ENCODE measurements around the gene CYBB. TPM values are rescaled to one million over a fixed set of nuclear protein-coding genes. Genes with fewer than 3 reads are reported as not detected.

Gene CYBB
- polyA plus RNA-seq, 1 experiment: not detected

DNA sequence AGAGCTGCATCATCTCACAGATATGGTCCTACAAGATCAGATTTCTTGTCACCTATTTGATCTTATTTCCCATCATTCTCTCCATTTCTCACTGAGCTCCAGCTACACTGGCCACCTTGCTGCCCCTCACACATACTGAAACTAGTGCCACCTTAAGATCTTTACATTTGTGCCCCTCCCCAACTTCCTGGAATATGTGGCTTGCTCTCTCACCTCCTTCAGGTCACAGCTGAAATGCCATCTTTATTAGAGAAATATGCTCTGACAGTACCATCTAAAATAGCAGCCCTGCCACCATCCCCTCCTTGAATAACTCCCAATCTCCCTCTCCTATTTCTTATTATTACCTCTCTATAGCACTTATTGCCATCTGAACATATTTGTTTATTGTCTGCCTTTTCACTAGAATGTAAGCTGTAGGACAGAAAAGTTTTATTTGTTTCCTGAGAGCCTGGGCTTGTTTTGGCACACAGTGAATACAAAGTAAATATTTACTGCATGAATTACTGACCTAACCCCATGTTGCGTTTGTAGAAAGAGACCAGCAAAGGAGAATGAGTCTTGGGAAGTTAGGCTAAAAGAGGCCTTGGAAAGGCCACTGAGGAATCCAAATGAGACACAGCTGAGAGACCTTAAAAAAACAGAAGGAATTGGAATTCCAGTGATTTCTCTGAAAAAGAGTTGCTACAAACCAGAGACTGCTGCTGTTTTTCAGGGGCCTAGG, 44.8 kb downstream of the CYBB start:
- Histone ChIP-seq H3K36me3 (ENCODE audit: control insufficient read depth, insufficient read depth, low read length) (no peaks in the 10 kb centered on the region), H3K27me3 (ENCODE audit: control insufficient read depth, insufficient read depth, low read length) (no peaks in the 10 kb centered on the region), H3K4me3 (ENCODE audit: low read depth, low read length) (no peak overlapping the region)
- POLR2A ChIA-PET: no interaction called here
- no peak for TF ChIP-seq CTCF (IDR thresholded peaks at IDR 0.05; ENCODE audit: insufficient read depth, low read depth, low read length)
- CTCF ChIA-PET: interaction anchor here (0.9 to 2.7 kb wide), 7 partner anchors 8 to 517 kb away, joined by 3 to 18 read pairs (median 4); no protein-coding TSS in a partner anchor
- DNase-seq (ENCODE audit: low read depth): no peak

- CTCF ChIA-PET: interaction anchor here (0.9 to 2.7 kb wide), 8 partner anchors 9 to 518 kb away, joined by 3 to 18 read pairs (median 4); no protein-coding TSS in a partner anchor
- Histone ChIP-seq H3K4me3 (ENCODE audit: low read depth, low read length) (no peak overlapping the region), H3K27me3 (ENCODE audit: control insufficient read depth, insufficient read depth, low read length) (no peaks in the 10 kb centered on the region), H3K36me3 (ENCODE audit: control insufficient read depth, insufficient read depth, low read length) (no peaks in the 10 kb centered on the region)
- no peak for DNase-seq (ENCODE audit: low read depth)
- TF ChIP-seq CTCF (IDR thresholded peaks at IDR 0.05; ENCODE audit: insufficient read depth, low read depth, low read length): peak; percentile 81
- POLR2A ChIA-PET: no interaction called here
Measured at GRCh38 chrX:37825215-37825842, 45.5 kb downstream of the CYBB start.

DNA sequence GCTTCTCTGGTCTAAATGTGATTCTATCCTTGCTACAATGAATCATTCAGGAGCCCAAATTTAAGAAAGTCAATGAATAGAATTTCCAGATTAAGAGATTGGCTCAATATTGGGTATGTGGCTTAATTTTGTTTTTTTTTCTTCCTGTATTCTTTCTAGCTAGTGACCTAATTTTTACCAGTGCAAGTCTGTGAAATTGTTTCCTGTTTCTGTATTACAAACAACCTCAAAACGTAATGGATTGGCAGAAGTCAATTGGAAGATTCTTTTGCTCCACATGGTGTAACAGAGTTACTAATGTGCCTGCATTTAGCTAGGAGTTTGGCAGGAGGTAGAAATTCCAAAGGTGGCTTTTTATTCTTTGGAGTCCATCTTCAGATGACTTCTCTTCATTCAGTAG, 49.9 kb downstream of the CYBB start:
- no peak overlapping the region for H3K4me3 ChIP-seq (ENCODE audit: low read depth, low read length)
- CTCF ChIA-PET: interaction anchor here (1.2 kb wide), 1 partner anchor 84 kb away, joined by 3 read pairs; no protein-coding TSS in a partner anchor
- no peaks in the 10 kb centered on the region for H3K27me3 ChIP-seq (ENCODE audit: control insufficient read depth, insufficient read depth, low read length)
- no peak for TF ChIP-seq CTCF (IDR thresholded peaks at IDR 0.05; ENCODE audit: insufficient read depth, low read depth, low read length)
- DNase-seq (ENCODE audit: low read depth): no peak
- POLR2A ChIA-PET: no interaction called here
- H3K36me3 ChIP-seq (ENCODE audit: control insufficient read depth, insufficient read depth, low read length): no peaks in the 10 kb centered on the region

- CTCF ChIA-PET: interaction anchor here (1.2 kb wide), 1 partner anchor 84 kb away, joined by 3 read pairs; no protein-coding TSS in a partner anchor
- H3K36me3 ChIP-seq (ENCODE audit: control insufficient read depth, insufficient read depth, low read length): no peaks in the 10 kb centered on the region
- no peak overlapping the region for H3K4me3 ChIP-seq (ENCODE audit: low read depth, low read length)
- no peak for DNase-seq (ENCODE audit: low read depth)
- H3K27me3 ChIP-seq (ENCODE audit: control insufficient read depth, insufficient read depth, low read length): no peaks in the 10 kb centered on the region
- POLR2A ChIA-PET: no interaction called here
- TF ChIP-seq CTCF (IDR thresholded peaks at IDR 0.05; ENCODE audit: insufficient read depth, low read depth, low read length): no peak
Measured at GRCh38 chrX:37830371-37830770, 50.5 kb downstream of the CYBB start.

DNA sequence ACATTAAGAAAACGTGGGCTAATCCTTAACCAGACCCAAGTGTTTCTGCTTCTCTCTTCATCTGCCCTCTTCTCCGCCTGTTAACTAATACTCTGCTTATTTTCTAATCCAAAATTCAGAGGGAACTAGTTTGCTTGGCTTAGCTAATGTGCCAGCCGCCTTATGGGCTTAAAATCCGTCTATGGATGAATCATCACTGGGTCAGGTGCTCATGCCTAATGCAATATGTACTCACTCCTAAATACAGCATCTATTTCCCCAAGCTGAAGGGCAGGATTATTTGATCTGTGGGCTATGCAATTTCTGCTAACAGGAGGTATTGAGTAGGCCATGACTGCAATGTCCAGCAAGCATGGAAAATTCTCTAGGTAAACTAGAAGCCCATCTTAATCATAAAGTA, 55.1 kb downstream of the CYBB start:
- no peaks in the 10 kb centered on the region for H3K27me3 ChIP-seq (ENCODE audit: control insufficient read depth, insufficient read depth, low read length)
- no peak for TF ChIP-seq CTCF (IDR thresholded peaks at IDR 0.05; ENCODE audit: insufficient read depth, low read depth, low read length)
- ChIA-PET CTCF (interaction anchor here (1.6 kb wide), 1 partner anchor 11 kb away, joined by 7 read pairs; no protein-coding TSS in a partner anchor), POLR2A (no interaction called here)
- no peak for DNase-seq (ENCODE audit: low read depth)
- no peaks in the 10 kb centered on the region for H3K36me3 ChIP-seq (ENCODE audit: control insufficient read depth, insufficient read depth, low read length)
- no peak overlapping the region for H3K4me3 ChIP-seq (ENCODE audit: low read depth, low read length)

Measured in BJ (cell line).